SU-DHL-6 (cell line): ENCODE results near the gene IFIT1.

Experiments used
- H2AFZ ChIP-seq: fragments of 200-600 bp; sonication (generic); 2 replicates; pipeline ENCODE4 v1.6.1; 2014; ENCODE audit warnings: low read depth, mild to moderate bottlenecking, moderate library complexity, mixed read lengths, antibody characterized with exemption, low read length; ENCODE audit not compliant: severe bottlenecking
- H3F3A ChIP-seq: fragments of 200-600 bp; shearing (Covaris generic); 2 replicates; pipeline ENCODE4 v1.6.0; 2016; ENCODE audit warnings: antibody characterized with exemption, mild to moderate bottlenecking; ENCODE audit not compliant: insufficient read depth
- H3K27ac ChIP-seq: fragments of 200-600 bp; sonication (generic); 2 replicates; pipeline ENCODE4 v1.5.1; 2016; ENCODE audit warnings: low read depth, mild to moderate bottlenecking, low read length, moderate library complexity, mixed read lengths
- H3K27me3 ChIP-seq: fragments of 200-600 bp; sonication (generic), shearing (Covaris generic); 2 replicates; pipeline ENCODE4 v1.6.0; 2014; ENCODE audit warnings: mild to moderate bottlenecking, low read length
- H3K36me3 ChIP-seq: fragments of 200-600 bp; sonication (generic); 2 replicates; pipeline ENCODE4 v1.6.1; 2014; ENCODE audit warnings: mild to moderate bottlenecking, low read length, mixed read lengths
- H3K4me2 ChIP-seq: fragments of 300-600, 200-600 bp; shearing (Covaris generic), sonication (generic); 2 replicates; pipeline ENCODE4 v1.6.0; 2014; ENCODE audit warnings: low read length, low read depth, mild to moderate bottlenecking; ENCODE audit not compliant: poor library complexity, severe bottlenecking
- H3K4me3 ChIP-seq: fragments of 200-600 bp; sonication (generic); 2 replicates; pipeline ENCODE4 v1.5.1; 2014; ENCODE audit warnings: antibody characterized with exemption, low read length, mild to moderate bottlenecking, mixed read lengths; ENCODE audit not compliant: insufficient read depth, poor library complexity, severe bottlenecking
- H3K79me2 ChIP-seq: fragments of 200-600 bp; sonication (generic); 2 replicates; pipeline ENCODE4 v1.6.1; 2014; ENCODE audit warnings: mild to moderate bottlenecking, low read length, moderate library complexity; ENCODE audit not compliant: insufficient read depth
- H3K9ac ChIP-seq: fragments of 200-600 bp; sonication (generic); 2 replicates; pipeline ENCODE4 v1.7.0; 2014; ENCODE audit warnings: mild to moderate bottlenecking, low read length
- H3K9me2 ChIP-seq: fragments of 200-600 bp; sonication (generic); replicated peaks from 2 replicates; pipeline ENCODE4 v1.6.1; 2014; ENCODE audit warnings: low read length; ENCODE audit not compliant: insufficient read depth
- H3K9me3 ChIP-seq: fragments of 200-600 bp; sonication (generic); 2 replicates; pipeline ENCODE4 v1.6.1; 2014; ENCODE audit warnings: low read length, mixed read lengths; ENCODE audit not compliant: insufficient read depth
- H4K20me1 ChIP-seq: fragments of 200-600 bp; sonication (generic); 2 replicates; pipeline ENCODE4 v1.6.1; 2014; ENCODE audit warnings: low read depth, mild to moderate bottlenecking, antibody characterized with exemption, low read length, moderate library complexity, mixed read lengths
- CTCF ChIP-seq: fragments of 200-600 bp; sonication (generic); IDR thresholded peaks from one replicate; pipeline ENCODE4 v1.5.1; 2017; ENCODE audit warnings: antibody characterized with exemption, mild to moderate bottlenecking, low read length, moderate library complexity; ENCODE audit not compliant: insufficient read depth, poor library complexity, severe bottlenecking
- EZH2phosphoT487 ChIP-seq: fragments of 200-600 bp; sonication (generic), shearing (Covaris generic); conservative IDR thresholded peaks from 2 replicates; pipeline ENCODE4 v1.6.1; 2018; ENCODE audit warnings: mild to moderate bottlenecking, antibody characterized with exemption, low read length, moderate library complexity, mixed read lengths

IFIT1 gene

GRCh38 chr10:89357096-89357495 is 35.3 kb upstream of the IFIT1 start:
- Histone ChIP-seq H3K4me3 (no peak overlapping the region), H3K9ac (no peak overlapping the region), H2AFZ (no peak overlapping the region), H3K27ac (no peak overlapping the region), H3K79me2 (no peaks in the 10 kb centered on the region), H3K27me3 (no peaks in the 10 kb centered on the region), H3K9me3 (no peaks in the 10 kb centered on the region), H4K20me1 (no peaks in the 10 kb centered on the region), H3K36me3 (no peaks in the 10 kb centered on the region), H3K9me2 (no peaks in the 10 kb centered on the region), H3F3A (no peaks in the 10 kb centered on the region), H3K4me2 (no peak overlapping the region)
- no peak for TF ChIP-seq EZH2phosphoT487
- no peak for TF ChIP-seq CTCF

- TF ChIP-seq CTCF (no peak), EZH2phosphoT487 (no peak)
- no peak overlapping the region for H3K27ac ChIP-seq
These were observed 34.4 kb upstream of the IFIT1 start for GRCh38 chr10:89357975-89358374.

GRCh38 chr10:89360157-89360556 is 32.3 kb upstream of the IFIT1 start:
- Histone ChIP-seq H2AFZ (no peak overlapping the region), H3K4me3 (no peak overlapping the region)
- TF ChIP-seq CTCF (no peak), EZH2phosphoT487 (no peak)

More at GRCh38 chr10:89357975-89358374, 34.4 kb upstream of the IFIT1 start:
- Histone ChIP-seq H3K27me3 (no peaks in the 10 kb centered on the region), H2AFZ (no peak overlapping the region), H4K20me1 (no peaks in the 10 kb centered on the region), H3K9me2 (no peaks in the 10 kb centered on the region), H3K9ac (no peak overlapping the region), H3K36me3 (no peaks in the 10 kb centered on the region), H3K4me3 (no peak overlapping the region), H3K9me3 (no peaks in the 10 kb centered on the region), H3K4me2 (no peak overlapping the region), H3K79me2 (no peaks in the 10 kb centered on the region), H3F3A (no peaks in the 10 kb centered on the region)

More at GRCh38 chr10:89360157-89360556, 32.3 kb upstream of the IFIT1 start:
- no peaks in the 10 kb centered on the region for H4K20me1 ChIP-seq
- H3F3A ChIP-seq = no peaks in the 10 kb centered on the region
- no peak overlapping the region for H3K4me2 ChIP-seq
- H3K36me3 ChIP-seq = no peaks in the 10 kb centered on the region
- no peaks in the 10 kb centered on the region for H3K9me2 ChIP-seq
- no peaks in the 10 kb centered on the region for H3K79me2 ChIP-seq
- H3K9me3 ChIP-seq = no peaks in the 10 kb centered on the region
- no peak overlapping the region for H3K27ac ChIP-seq
- H3K9ac ChIP-seq = no peak overlapping the region
- H3K27me3 ChIP-seq = no peaks in the 10 kb centered on the region
